NB4 (cell line): ENCODE data around the gene COX6A2.

Source experiments
- POLR2A ChIP-seq: IDR thresholded peaks from 2 replicates; pipeline ENCODE4 v1.6.1; 2011; ENCODE audit warnings: mild to moderate bottlenecking; ENCODE audit not compliant: insufficient read length; ENCODE audit errors: extremely low read depth
- TF ChIP-seq, protein P1 (sequence below): IDR thresholded peaks from one replicate; pipeline ENCODE4 v1.5.1; 2012; ENCODE audit warnings: low read depth, low read length

DNA sequence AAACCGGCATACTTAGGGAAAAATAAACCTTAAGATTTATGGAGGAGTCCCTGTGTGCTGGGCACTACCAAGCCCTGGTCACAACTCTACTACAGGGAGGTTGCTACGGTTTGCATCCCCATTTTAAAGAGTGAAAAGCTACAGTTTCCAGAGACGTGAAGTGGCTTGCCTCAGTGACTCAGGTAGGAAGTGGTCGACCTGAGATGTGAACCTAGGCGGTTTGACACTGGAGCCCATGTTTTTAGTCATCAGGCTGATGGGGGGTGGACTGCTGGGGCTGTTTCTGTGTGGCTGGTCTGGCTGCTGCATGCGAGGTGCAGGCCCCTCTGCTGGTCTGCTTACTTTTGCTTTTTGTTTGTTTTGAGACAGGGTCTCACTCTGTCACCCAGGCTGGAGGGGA lies 6.6 kb downstream of the COX6A2 start:
- TF ChIP-seq, protein P1, sequence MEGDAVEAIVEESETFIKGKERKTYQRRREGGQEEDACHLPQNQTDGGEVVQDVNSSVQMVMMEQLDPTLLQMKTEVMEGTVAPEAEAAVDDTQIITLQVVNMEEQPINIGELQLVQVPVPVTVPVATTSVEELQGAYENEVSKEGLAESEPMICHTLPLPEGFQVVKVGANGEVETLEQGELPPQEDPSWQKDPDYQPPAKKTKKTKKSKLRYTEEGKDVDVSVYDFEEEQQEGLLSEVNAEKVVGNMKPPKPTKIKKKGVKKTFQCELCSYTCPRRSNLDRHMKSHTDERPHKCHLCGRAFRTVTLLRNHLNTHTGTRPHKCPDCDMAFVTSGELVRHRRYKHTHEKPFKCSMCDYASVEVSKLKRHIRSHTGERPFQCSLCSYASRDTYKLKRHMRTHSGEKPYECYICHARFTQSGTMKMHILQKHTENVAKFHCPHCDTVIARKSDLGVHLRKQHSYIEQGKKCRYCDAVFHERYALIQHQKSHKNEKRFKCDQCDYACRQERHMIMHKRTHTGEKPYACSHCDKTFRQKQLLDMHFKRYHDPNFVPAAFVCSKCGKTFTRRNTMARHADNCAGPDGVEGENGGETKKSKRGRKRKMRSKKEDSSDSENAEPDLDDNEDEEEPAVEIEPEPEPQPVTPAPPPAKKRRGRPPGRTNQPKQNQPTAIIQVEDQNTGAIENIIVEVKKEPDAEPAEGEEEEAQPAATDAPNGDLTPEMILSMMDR, result no peak
- no peak for TF ChIP-seq POLR2A
